OCI-LY1 (cell line): ENCODE measurements around the gene LIPA.

Source experiments
- CTCF ChIP-seq: fragments of 200-600 bp; sonication (generic), shearing (Covaris generic); IDR thresholded peaks from 2 replicates; pipeline ENCODE4 v1.5.1; 2017; ENCODE audit warnings: mild to moderate bottlenecking, antibody characterized with exemption, low read length, moderate library complexity, mixed read lengths
- EZH2 ChIP-seq: fragments of 200-600 bp; sonication (generic), shearing (Covaris generic); IDR thresholded peaks from 2 replicates; pipeline ENCODE4 v1.8.0; 2017; ENCODE audit warnings: borderline replicate concordance, mixed run types, mild to moderate bottlenecking, antibody characterized with exemption, low read length, moderate library complexity, mixed read lengths

GRCh38 chr10:89263091-89263490, 11.5 kb upstream of the LIPA start:
- TF ChIP-seq CTCF (no peak), EZH2 (no peak)
